Measurements from ENCODE around the gene RNF217.

The RNF217 gene

DNA sequence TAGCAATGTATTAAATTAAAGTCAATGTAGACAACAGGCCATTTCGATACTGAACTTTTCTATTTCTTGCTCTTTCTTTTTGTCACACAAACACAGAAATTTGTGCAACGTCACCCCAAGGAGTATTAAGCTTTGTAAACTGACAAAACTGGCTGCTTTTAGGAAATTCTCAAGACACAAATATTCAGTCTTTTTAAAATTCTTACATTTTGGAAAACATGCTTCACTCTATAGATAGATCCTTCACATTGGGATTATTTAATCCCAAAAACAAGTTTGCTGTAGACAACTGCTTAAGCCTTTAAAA is 121.4 kb downstream of the RNF217 start:
- Histone ChIP-seq H3K9ac (ENCODE audit: low read length) (no peak overlapping the region), H2BK15ac (ENCODE audit: low read depth, poor library complexity, severe bottlenecking) (no peak overlapping the region), H3K79me1 (replicated peaks; ENCODE audit: low read length, poor library complexity, severe bottlenecking) (peaks cover 9% of the 10 kb centered on the region), H3K4me2 (ENCODE audit: low read length, poor library complexity, severe bottlenecking) (no peak overlapping the region), H4K8ac (ENCODE audit: low read length) (no peak overlapping the region), H3K27ac (ENCODE audit: low read length, poor library complexity, severe bottlenecking) (no peak overlapping the region), H3K4me3 (ENCODE audit: insufficient read depth in 1 of 2, low read depth in 1 of 2, low read length in 2 of 2) (no peak overlapping the region), H2BK120ac (ENCODE audit: low read depth, low read length) (no peak overlapping the region), H2BK12ac (ENCODE audit: low read length in 2 of 2) (no peak overlapping the region), H3K36me3 (ENCODE audit: control insufficient read depth in 1 of 2, insufficient read depth in 2 of 2, low read depth in 1 of 2, low read length in 2 of 2) (peaks cover 0 to 33% of the 10 kb centered on the region in 2 experiments), H2AFZ (ENCODE audit: low read depth, low read length) (no peak overlapping the region), H3K9me3 (ENCODE audit: control insufficient read depth, low read length) (no peaks in the 10 kb centered on the region), H2AK5ac (ENCODE audit: low read length, severe bottlenecking) (no peak overlapping the region), H3K18ac (ENCODE audit: low read depth in 1 of 2, low read length in 2 of 2) (no peak overlapping the region), H3K14ac (ENCODE audit: low read length in 2 of 2) (no peak overlapping the region), H4K91ac (ENCODE audit: low read length) (no peak overlapping the region), H3K23ac (ENCODE audit: low read length in 2 of 2) (no peak overlapping the region), H3K4ac (ENCODE audit: low read depth in 1 of 2, low read length in 2 of 2) (no peak overlapping the region), H2BK5ac (ENCODE audit: low read depth, low read length, poor library complexity, severe bottlenecking) (no peak overlapping the region), H3K27me3 (ENCODE audit: control insufficient read depth in 1 of 2, insufficient read depth in 1 of 2, low read length in 2 of 2) (no peaks in the 10 kb centered on the region), H3K4me1 (ENCODE audit: control insufficient read depth, insufficient read depth, low read depth, low read length) (no peaks in the 10 kb centered on the region)
- DNase-seq: no peak
- WGBS: 100% methylated on average over 2 of the region's 2 CpGs

DNA sequence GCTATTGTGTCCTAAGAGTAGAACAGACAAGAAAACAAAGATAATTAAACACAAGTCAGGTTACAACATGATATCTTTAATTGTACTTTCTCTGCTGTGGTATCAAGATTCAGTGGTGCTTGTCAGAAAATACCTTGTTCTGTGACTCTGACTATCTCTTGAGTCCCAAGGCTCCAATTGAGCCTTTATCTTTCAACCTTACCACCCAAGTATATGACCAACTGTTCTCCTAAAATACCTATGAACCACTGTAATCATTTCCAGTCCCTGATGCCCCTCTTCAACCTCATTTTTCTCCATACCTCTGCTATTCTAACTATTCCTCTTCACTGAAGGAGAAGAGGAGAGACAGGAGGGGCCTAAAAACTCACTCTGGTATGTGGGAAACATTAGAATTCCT is 124.5 kb downstream of the RNF217 start:
- H2BK12ac ChIP-seq (ENCODE audit: low read length in 2 of 2): no peak overlapping the region
- no peak overlapping the region for H3K27ac ChIP-seq (ENCODE audit: low read length, poor library complexity, severe bottlenecking)
- H3K9me3 ChIP-seq (ENCODE audit: control insufficient read depth, low read length): no peaks in the 10 kb centered on the region
- H2BK120ac ChIP-seq (ENCODE audit: low read depth, low read length): no peak overlapping the region
- no peak overlapping the region for H2AK5ac ChIP-seq (ENCODE audit: low read length, severe bottlenecking)
- no peak overlapping the region for H2BK15ac ChIP-seq (ENCODE audit: low read depth, poor library complexity, severe bottlenecking)
- no peak overlapping the region for H3K4me3 ChIP-seq (ENCODE audit: insufficient read depth in 1 of 2, low read depth in 1 of 2, low read length in 2 of 2)
- H2BK5ac ChIP-seq (ENCODE audit: low read depth, low read length, poor library complexity, severe bottlenecking): no peak overlapping the region
- no peaks in the 10 kb centered on the region for H3K4me1 ChIP-seq (ENCODE audit: control insufficient read depth, insufficient read depth, low read depth, low read length)
- H4K91ac ChIP-seq (ENCODE audit: low read length): no peak overlapping the region
- peaks cover 6% of the 10 kb centered on the region for H3K79me1 ChIP-seq (replicated peaks; ENCODE audit: low read length, poor library complexity, severe bottlenecking)
- no peak overlapping the region for H3K4me2 ChIP-seq (ENCODE audit: low read length, poor library complexity, severe bottlenecking)
- no peak overlapping the region for H3K23ac ChIP-seq (ENCODE audit: low read length in 2 of 2)
- no peak overlapping the region for H3K18ac ChIP-seq (ENCODE audit: low read depth in 1 of 2, low read length in 2 of 2)
- no peak overlapping the region for H2AFZ ChIP-seq (ENCODE audit: low read depth, low read length)
- H3K27me3 ChIP-seq (ENCODE audit: control insufficient read depth in 1 of 2, insufficient read depth in 1 of 2, low read length in 2 of 2): no peaks in the 10 kb centered on the region
- no peak overlapping the region for H3K9ac ChIP-seq (ENCODE audit: low read length)
- DNase-seq: no peak
- peaks cover 0 to 26% of the 10 kb centered on the region in 2 experiments for H3K36me3 ChIP-seq (ENCODE audit: control insufficient read depth in 1 of 2, insufficient read depth in 2 of 2, low read depth in 1 of 2, low read length in 2 of 2)
- H3K4ac ChIP-seq (ENCODE audit: low read depth in 1 of 2, low read length in 2 of 2): no peak overlapping the region
- H4K8ac ChIP-seq (ENCODE audit: low read length): no peak overlapping the region
- no peak overlapping the region for H3K14ac ChIP-seq (ENCODE audit: low read length in 2 of 2)

DNA sequence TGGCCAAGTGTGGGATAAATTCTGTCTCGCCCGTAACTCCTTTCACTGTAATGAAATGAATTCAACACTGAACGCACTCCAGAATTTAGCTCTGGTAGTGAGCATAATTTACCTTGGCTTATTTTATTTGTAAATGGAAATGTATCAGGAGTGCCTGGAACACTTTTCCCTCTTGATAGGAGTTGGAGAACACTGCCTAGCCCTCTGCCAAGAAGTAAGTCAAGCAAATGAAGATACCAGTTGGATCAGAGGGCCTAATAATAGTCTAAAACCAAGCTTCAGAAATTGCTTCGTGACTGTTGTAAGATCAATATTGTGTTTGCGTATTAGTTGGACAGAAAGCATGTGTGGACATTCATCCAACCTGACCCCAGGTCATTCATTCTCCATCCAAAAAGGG is 126.7 kb downstream of the RNF217 start:
- no peak for DNase-seq
- Histone ChIP-seq H3K79me1 (replicated peaks; ENCODE audit: low read length, poor library complexity, severe bottlenecking) (peaks cover 3% of the 10 kb centered on the region), H3K4ac (ENCODE audit: low read depth in 1 of 2, low read length in 2 of 2) (no peak overlapping the region), H3K9ac (ENCODE audit: low read length) (no peak overlapping the region), H3K18ac (ENCODE audit: low read depth in 1 of 2, low read length in 2 of 2) (no peak overlapping the region), H3K4me1 (ENCODE audit: control insufficient read depth, insufficient read depth, low read depth, low read length) (no peaks in the 10 kb centered on the region), H2AFZ (ENCODE audit: low read depth, low read length) (no peak overlapping the region), H4K91ac (ENCODE audit: low read length) (no peak overlapping the region), H2BK5ac (ENCODE audit: low read depth, low read length, poor library complexity, severe bottlenecking) (no peak overlapping the region), H2BK15ac (ENCODE audit: low read depth, poor library complexity, severe bottlenecking) (no peak overlapping the region), H2AK5ac (ENCODE audit: low read length, severe bottlenecking) (peak overlapping the region; percentile 33), H3K4me3 (ENCODE audit: insufficient read depth in 1 of 2, low read depth in 1 of 2, low read length in 2 of 2) (no peak overlapping the region), H3K9me3 (ENCODE audit: control insufficient read depth, low read length) (no peaks in the 10 kb centered on the region), H2BK120ac (ENCODE audit: low read depth, low read length) (no peak overlapping the region), H3K27me3 (ENCODE audit: control insufficient read depth in 1 of 2, insufficient read depth in 1 of 2, low read length in 2 of 2) (no peaks in the 10 kb centered on the region), H3K14ac (ENCODE audit: low read length in 2 of 2) (no peak overlapping the region), H4K8ac (ENCODE audit: low read length) (no peak overlapping the region), H3K4me2 (ENCODE audit: low read length, poor library complexity, severe bottlenecking) (no peak overlapping the region), H3K23ac (ENCODE audit: low read length in 2 of 2) (no peak overlapping the region), H3K27ac (ENCODE audit: low read length, poor library complexity, severe bottlenecking) (no peak overlapping the region), H2BK12ac (ENCODE audit: low read length in 2 of 2) (no peak overlapping the region), H3K36me3 (ENCODE audit: control insufficient read depth in 1 of 2, insufficient read depth in 2 of 2, low read depth in 1 of 2, low read length in 2 of 2) (peaks cover 0 to 5% of the 10 kb centered on the region in 2 experiments)
- WGBS: 100% methylated on average over 5 of the region's 5 CpGs

DNA sequence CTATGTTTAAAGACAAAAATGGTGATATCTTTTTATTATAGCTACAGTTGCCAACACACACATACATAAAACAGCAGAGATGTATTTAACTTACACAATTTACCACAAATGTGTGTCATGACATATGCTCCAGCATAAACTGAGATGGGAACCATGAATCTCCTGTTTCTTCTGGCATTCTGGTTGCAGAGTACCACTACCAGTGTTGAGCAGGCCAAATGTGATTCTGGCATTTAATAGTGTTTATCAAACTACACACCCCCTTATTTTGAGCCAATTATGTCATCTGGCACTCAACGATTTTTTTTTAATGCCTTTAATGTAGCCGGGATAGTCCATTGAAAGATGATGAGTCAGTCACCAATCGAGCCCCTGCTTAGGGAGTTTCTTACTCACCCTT is 132.3 kb downstream of the RNF217 start:
- H3K9ac ChIP-seq (ENCODE audit: low read length): no peak overlapping the region
- H3K4me3 ChIP-seq (ENCODE audit: insufficient read depth in 1 of 2, low read depth in 1 of 2, low read length in 2 of 2): no peak overlapping the region
- H3K36me3 ChIP-seq (ENCODE audit: control insufficient read depth in 1 of 2, insufficient read depth in 2 of 2, low read depth in 1 of 2, low read length in 2 of 2): no peaks in the 10 kb centered on the region
- H2AFZ ChIP-seq (ENCODE audit: low read depth, low read length): no peak overlapping the region
- no peaks in the 10 kb centered on the region for H3K27me3 ChIP-seq (ENCODE audit: control insufficient read depth in 1 of 2, insufficient read depth in 1 of 2, low read length in 2 of 2)
- no peak overlapping the region for H2BK5ac ChIP-seq (ENCODE audit: low read depth, low read length, poor library complexity, severe bottlenecking)
- no peak overlapping the region for H2BK12ac ChIP-seq (ENCODE audit: low read length in 2 of 2)
- no peaks in the 10 kb centered on the region for H3K4me1 ChIP-seq (ENCODE audit: control insufficient read depth, insufficient read depth, low read depth, low read length)
- DNase-seq: peak; percentile 51
- H4K8ac ChIP-seq (ENCODE audit: low read length): no peak overlapping the region
- H3K18ac ChIP-seq (ENCODE audit: low read depth in 1 of 2, low read length in 2 of 2): no peak overlapping the region
- no peak overlapping the region for H3K27ac ChIP-seq (ENCODE audit: low read length, poor library complexity, severe bottlenecking)
- no peaks in the 10 kb centered on the region for H3K79me1 ChIP-seq (replicated peaks; ENCODE audit: low read length, poor library complexity, severe bottlenecking)
- no peak overlapping the region for H3K4me2 ChIP-seq (ENCODE audit: low read length, poor library complexity, severe bottlenecking)
- no peak overlapping the region for H2BK15ac ChIP-seq (ENCODE audit: low read depth, poor library complexity, severe bottlenecking)
- H3K4ac ChIP-seq (ENCODE audit: low read depth in 1 of 2, low read length in 2 of 2): no peak overlapping the region
- H3K23ac ChIP-seq (ENCODE audit: low read length in 2 of 2): no peak overlapping the region
- H4K91ac ChIP-seq (ENCODE audit: low read length): no peak overlapping the region
- no peak overlapping the region for H3K14ac ChIP-seq (ENCODE audit: low read length in 2 of 2)
- H2AK5ac ChIP-seq (ENCODE audit: low read length, severe bottlenecking): no peak overlapping the region
- H2BK120ac ChIP-seq (ENCODE audit: low read depth, low read length): no peak overlapping the region
- WGBS: 50% methylated on average over 3 of the region's 3 CpGs
- H3K9me3 ChIP-seq (ENCODE audit: control insufficient read depth, low read length): no peaks in the 10 kb centered on the region
